H4 (cell line): ENCODE measurements around the gene RPS6KB2. TPM values are rescaled to one million over a fixed set of nuclear protein-coding genes. Genes with fewer than 3 reads are reported as not detected.
A peak's percentile ranks its signal among the peaks of the same experiment; 100 is the strongest.
"Not testable (repeated sequence)": the region's sequence is repeated elsewhere in the genome, so short reads cannot be mapped to it uniquely, and the experiment has no call there.

Source experiments
- DNase-seq: peaks from one replicate; pipeline ENCODE4 v3.0.0-alpha.2; 2015; ENCODE audit warnings: low spot score
- total RNA-seq: library from RNA; depleted of rRNA; stranded (reverse); fragments of >200 nt; shearing (Covaris generic); gene quantifications from 2 replicates; pipeline ENCODE4 v1.2.3, GENCODE V29; 2014

Gene RPS6KB2
- total RNA-seq, 1 experiment from 2014 or later, result 38.1 TPM

- DNase-seq, result no peak
Measured at GRCh38 chr11:67441731-67442351, 13.5 kb downstream of the RPS6KB2 start.

DNA sequence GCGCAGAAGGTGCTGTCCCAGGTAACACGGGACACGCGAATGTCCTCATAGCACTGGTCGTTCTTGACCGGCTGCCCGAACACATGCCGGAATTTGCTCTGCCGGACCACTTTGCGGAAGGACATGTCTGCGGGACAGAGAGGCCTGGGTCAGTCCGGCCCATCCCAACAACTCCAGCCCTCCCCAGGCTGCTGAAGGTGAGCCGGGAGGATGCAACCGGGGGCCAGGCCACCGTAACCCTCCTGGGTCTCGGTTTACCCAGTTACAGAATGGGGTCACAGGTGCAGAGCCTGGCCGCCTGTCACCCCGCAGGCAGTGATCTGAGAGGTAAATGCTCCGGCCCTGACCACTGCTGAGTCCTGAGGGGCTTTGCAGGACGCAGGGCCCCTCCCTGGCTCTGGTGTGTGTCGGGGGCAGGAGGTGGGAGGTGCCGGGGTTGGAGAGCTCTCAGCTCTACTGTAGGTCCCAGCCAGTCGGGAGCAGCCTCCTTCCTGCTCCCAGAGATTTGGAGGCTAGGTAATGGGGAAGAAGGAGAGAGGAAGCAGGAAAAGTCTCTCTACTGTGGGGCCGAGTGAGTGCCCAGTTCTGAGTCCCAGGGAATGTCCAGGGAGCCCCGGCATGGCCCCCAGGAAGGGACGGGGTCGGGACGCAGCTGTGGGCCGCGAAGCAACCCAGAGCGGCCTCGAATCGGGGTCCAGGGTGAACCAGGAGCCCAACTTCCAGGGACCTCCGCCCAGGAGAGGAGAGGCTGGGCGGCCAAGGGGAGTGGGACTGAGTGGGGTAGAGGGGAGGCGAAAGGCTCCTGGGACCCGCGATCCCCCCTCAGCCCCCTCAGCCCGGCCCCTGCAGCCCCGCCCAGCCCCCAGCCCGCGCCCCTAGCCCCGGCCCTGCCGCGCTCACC, 14.5 kb downstream of the RPS6KB2 start:
- no peak for DNase-seq

DNA sequence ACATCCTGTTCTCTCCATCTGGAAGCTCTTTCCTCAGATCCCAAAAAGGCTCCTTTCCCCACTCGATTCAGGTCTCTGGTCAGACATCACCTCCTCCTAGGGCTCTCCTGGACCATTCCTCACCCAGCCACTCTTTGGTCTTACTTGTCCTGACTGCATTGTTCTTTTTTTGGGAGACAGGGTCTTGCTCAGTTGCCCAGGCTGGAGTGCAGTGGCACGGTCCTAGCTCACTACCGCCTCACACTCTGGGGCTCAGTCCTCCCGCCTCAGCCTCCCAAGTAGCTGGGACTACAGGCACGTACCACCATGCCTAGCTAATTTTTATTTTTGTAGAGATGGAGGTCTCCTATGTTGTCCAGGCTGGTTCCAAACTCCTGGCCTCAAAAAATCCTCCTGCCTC, 17.2 kb downstream of the RPS6KB2 start:
- no peak for DNase-seq

GRCh38 chr11:67448220-67448609, 19.9 kb downstream of the RPS6KB2 start:
- no peak for DNase-seq

DNA sequence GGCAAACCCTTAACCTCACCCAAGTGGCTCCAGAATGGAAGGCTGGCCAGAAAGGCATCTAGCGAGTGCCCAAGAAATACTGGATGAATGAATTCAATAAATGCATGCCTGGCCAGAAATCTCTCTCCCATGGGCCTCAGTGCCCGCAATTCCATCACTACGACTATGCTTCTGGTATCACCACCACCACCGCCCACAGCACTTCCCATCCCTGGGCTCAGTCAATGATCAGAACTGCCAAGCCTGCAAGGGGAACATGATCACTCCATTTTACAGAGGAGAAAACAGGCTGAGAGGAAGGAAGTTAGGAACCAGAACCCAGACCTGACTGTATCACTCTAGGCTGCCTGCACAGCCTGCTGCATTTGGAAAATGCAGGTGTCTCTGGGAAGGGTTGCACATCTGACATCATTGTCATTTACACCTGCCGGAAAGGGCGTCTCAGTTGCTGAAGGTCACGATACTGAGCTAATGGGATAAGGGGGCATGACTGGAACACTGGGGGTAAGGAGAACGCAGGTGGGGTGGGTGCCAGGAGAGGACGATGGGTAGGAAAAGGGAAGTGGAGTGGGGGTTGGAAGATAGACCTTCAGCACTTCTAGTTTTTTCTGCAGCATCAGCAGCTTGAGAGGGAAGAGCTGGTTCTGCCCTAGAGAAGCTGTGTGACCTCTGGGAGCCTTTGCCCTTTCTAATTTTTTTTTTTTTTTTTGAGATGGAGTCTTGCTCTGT, 21.0 kb downstream of the RPS6KB2 start:
- no peak for DNase-seq

- DNase-seq, result no peak
Measured at GRCh38 chr11:67450796-67451657, 22.7 kb downstream of the RPS6KB2 start.

- no peak for DNase-seq
Measured at GRCh38 chr11:67451658-67451976, 23.3 kb downstream of the RPS6KB2 start.

DNA sequence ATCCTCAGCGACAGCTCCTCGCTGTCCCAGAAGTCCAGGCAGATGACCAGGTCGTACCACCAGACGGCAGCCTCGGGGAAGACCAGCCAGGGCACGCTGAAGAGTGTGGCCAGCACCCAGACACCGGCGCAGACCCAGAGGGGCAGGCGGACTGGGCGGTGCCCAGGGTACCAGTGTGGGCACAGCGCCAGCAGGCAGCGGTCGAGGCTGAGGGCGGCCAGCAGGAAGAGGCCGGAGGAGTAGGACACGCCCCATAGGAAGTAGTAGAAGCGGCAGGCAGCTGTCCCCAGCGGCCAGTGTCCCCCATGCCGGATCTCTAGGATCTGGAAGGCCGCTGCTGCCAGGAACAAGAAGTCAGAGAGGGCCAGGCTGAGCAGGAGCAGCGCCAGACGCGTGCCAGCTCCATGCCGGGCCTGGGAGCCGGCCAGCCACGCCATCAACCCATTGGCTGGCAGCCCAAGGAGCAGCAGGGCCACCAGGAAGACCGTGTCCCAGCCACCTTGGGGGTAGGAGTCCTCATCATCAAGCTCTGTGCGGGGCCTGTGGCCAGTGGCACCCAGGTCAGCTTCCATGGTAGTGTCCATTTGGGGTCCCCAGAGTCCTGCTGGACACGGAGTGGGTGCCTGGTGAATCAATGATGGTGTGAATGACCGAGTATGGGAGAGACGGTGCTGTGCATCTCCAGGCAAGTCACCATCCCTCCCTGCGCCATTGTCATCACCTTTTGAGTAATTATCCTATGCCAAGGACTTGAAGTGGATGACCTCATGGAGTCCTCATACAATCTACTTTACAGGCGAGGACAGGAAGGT, 24.1 kb downstream of the RPS6KB2 start, which contains the start of gene GPR152:
TSS of gene GPR152 (minus strand) at position 589 of the 812 bp plus-strand sequence. CDS start at position 584, 5 bp downstream.
- no peak for DNase-seq

- no peak for DNase-seq
Measured at GRCh38 chr11:67453816-67454732, 25.8 kb downstream of the RPS6KB2 start.

DNA sequence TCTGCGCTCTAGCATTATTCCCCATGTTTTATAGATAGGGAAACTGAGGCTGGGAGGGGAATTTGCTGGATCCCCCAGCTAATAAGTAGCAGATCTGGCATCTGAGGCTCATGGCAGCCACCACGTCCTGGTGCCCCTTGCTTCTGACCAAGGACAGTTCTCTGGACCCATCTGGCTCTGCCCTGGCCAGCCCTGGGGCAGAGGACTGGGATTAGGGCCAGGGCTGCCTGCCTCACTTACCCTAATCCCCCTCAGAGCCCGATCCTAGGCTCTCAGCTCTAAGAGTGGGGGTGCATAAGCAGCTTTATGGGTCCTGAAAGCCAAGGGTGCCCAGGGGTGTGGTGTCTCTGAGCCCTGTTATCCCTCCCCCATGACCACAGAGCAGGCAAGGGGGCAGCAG, 26.8 kb downstream of the RPS6KB2 start, which contains the start of gene CABP4:
TSS of gene CABP4 (plus strand) at position 301 of the 400 bp plus-strand sequence. CDS start at position 371, 70 bp downstream.
- DNase-seq, result no peak

- DNase-seq, result no peak
Measured at GRCh38 chr11:67456068-67456705, 27.9 kb downstream of the RPS6KB2 start.

GRCh38 chr11:67457453-67457852, 29.2 kb downstream of the RPS6KB2 start:
- DNase-seq, result no peak

- no peak for DNase-seq
Measured at GRCh38 chr11:67458266-67458665, 30.0 kb downstream of the RPS6KB2 start.

GRCh38 chr11:67463186-67463585, 34.9 kb downstream of the RPS6KB2 start:
- DNase-seq, result no peak

- DNase-seq, result peak; percentile 83
Measured at GRCh38 chr11:67463680-67464410, 35.6 kb downstream of the RPS6KB2 start.

DNA sequence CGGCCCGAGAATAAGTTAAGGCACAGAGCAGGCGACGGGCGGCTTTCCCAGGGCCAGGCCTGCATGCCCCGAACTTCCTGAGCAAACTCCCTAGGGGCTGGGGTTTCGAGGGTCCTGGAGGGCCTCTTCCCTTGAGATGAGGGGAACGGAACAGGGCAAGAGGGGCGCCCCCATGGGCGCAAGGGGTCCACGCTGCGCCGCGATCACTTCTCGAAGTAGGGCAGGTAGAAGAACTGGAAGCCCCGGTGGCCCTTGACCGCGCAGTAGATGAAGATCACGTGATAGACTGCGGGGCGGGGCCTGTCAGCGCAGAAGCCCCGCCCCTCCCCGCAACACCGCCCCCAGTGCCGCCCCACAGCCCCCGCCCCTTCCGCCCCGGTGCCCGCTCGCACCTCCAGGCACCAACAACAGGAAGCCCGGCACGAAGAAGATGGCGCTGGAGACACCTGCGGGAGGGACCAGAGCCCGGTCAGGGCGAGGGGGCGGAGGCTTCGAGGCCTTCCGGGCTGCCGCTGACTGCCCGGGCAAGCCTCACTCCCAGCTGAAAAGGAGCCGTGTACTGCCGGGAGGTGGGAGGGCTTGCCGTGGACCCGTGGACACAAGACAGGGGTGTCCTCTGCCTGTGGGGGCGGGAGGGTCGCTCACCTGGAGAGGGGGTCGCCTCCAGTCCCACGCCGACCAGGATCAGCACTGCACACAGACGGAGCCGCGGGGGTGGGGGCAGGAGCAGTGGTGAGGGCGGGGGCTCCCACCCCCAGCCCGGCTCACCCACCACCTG, 36.3 kb downstream of the RPS6KB2 start:
- peak; percentile 67 for DNase-seq

GRCh38 chr11:67465189-67465510, 36.9 kb downstream of the RPS6KB2 start:
- no peak for DNase-seq

DNA sequence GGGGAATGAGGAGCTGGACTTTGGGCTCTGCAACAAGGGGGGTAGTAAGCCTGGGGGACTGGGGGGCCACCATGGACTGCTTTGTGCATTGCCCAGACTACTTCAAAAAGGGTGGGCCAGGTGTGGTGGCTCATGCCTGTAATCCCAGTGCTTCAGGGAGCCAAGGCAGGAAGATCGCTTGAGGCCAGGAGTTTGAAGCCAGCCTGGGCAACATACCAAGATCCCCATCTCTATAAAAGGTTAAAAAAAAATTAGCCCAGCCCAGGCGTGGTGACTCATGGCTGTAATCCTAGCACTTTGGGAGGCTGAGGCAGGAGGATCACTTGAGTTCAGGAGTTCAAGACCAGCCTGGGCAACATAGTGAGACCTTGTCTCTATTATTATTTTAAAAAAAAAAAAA, 37.2 kb downstream of the RPS6KB2 start:
- DNase-seq, result not testable (repeated sequence)
